Type B pancreatic cell (in vitro differentiated cells): ENCODE measurements around the gene THSD8. TPM values are rescaled to one million over a fixed set of nuclear protein-coding genes. Genes with fewer than 3 reads are reported as not detected.

Experiments
- DNase-seq: peaks from one replicate; pipeline ENCODE4 v3.0.0; 2021; ENCODE audit warnings: mixed read lengths; ENCODE audit not compliant: unreplicated experiment; ENCODE audit errors: extremely low spot score
- H3K27ac Mint-ChIP-seq: 2 replicates; pipeline ENCODE4 v1.8.0; 2021; ENCODE audit warnings: mild to moderate bottlenecking, mixed read lengths
- H3K27me3 Mint-ChIP-seq: 2 replicates; pipeline ENCODE4 v1.8.0; 2021; ENCODE audit warnings: mixed read lengths
- H3K36me3 Mint-ChIP-seq: 2 replicates; pipeline ENCODE4 v1.8.0; 2021; ENCODE audit warnings: mixed read lengths
- H3K4me1 Mint-ChIP-seq: one replicate; pipeline ENCODE4 v1.8.0; 2021; ENCODE audit warnings: mixed read lengths; ENCODE audit not compliant: unreplicated experiment
- H3K4me3 Mint-ChIP-seq: 2 replicates; pipeline ENCODE4 v1.8.0; 2021; ENCODE audit warnings: mild to moderate bottlenecking, mixed read lengths
- H3K9me3 Mint-ChIP-seq: 2 replicates; pipeline ENCODE4 v1.8.0; 2021; ENCODE audit warnings: mixed read lengths
- CTCF ChIP-seq: fragments of 200-600 bp; sonication (generic); conservative IDR thresholded peaks from 2 replicates; pipeline ENCODE4 v1.5.0; 2021; ENCODE audit warnings: antibody characterized with exemption, mild to moderate bottlenecking
- total RNA-seq: library from RNA; stranded (reverse); gene quantifications from 2 replicates; pipeline ENCODE4 v1.2.1, GENCODE V29; 2021; ENCODE audit warnings: low replicate concordance

The THSD8 gene
- total RNA-seq, 1 donor from 2014 or later: 19.4 TPM

- no peaks in the 10 kb centered on the region for H3K9me3 Mint-ChIP-seq
- TF ChIP-seq CTCF: no peak
- H3K4me1 Mint-ChIP-seq: peaks cover 26% of the 10 kb centered on the region
- peak overlapping the region; percentile 85 for H3K4me3 Mint-ChIP-seq
- H3K27ac Mint-ChIP-seq: peak overlapping the region; percentile 93
- H3K36me3 Mint-ChIP-seq: no peaks in the 10 kb centered on the region
- no peak for DNase-seq
- H3K27me3 Mint-ChIP-seq: no peaks in the 10 kb centered on the region
Measured at GRCh38 chr19:12789098-12789903, 12.6 kb upstream of the THSD8 start.

GRCh38 chr19:12789904-12790619, 11.8 kb upstream of the THSD8 start:
- peak overlapping the region; percentile 98 for H3K27ac Mint-ChIP-seq
- no peaks in the 10 kb centered on the region for H3K27me3 Mint-ChIP-seq
- H3K36me3 Mint-ChIP-seq: no peaks in the 10 kb centered on the region
- peak overlapping the region; percentile 94 for H3K4me3 Mint-ChIP-seq
- peaks cover 28% of the 10 kb centered on the region for H3K4me1 Mint-ChIP-seq
- no peaks in the 10 kb centered on the region for H3K9me3 Mint-ChIP-seq
- peak; percentile 94 for DNase-seq
- no peak for TF ChIP-seq CTCF

GRCh38 chr19:12790628-12791344, 11.1 kb upstream of the THSD8 start:
- H3K9me3 Mint-ChIP-seq: no peaks in the 10 kb centered on the region
- peaks cover 30% of the 10 kb centered on the region for H3K4me1 Mint-ChIP-seq
- peak overlapping the region; percentile 94 for H3K4me3 Mint-ChIP-seq
- peak overlapping the region; percentile 98 for H3K27ac Mint-ChIP-seq
- TF ChIP-seq CTCF: no peak
- H3K36me3 Mint-ChIP-seq: no peaks in the 10 kb centered on the region
- H3K27me3 Mint-ChIP-seq: no peaks in the 10 kb centered on the region
- DNase-seq: no peak

GRCh38 chr19:12791345-12792050, 10.4 kb upstream of the THSD8 start, which contains the start of gene JUNB:
Gene JUNB, plus strand, starts transcription at chr19:12791486. Its CDS starts 286 bp downstream, at chr19:12791772.
- H3K4me1 Mint-ChIP-seq: peaks cover 37% of the 10 kb centered on the region

More at GRCh38 chr19:12791345-12792050, 10.4 kb upstream of the THSD8 start, which contains the start of gene JUNB:
- peak; percentile 47 for TF ChIP-seq CTCF
- Mint-ChIP-seq H3K36me3 (peaks cover 2% of the 10 kb centered on the region), H3K4me3 (peak within 1 kb of the TSS; percentile 94), H3K27me3 (no peaks in the 10 kb centered on the region), H3K9me3 (no peaks in the 10 kb centered on the region), H3K27ac (peak within 1 kb of the TSS; percentile 98)
- DNase-seq: peak; percentile 93
